K562 treated with DMSO at 1 percent for 12 hours (cell line): ENCODE data around the gene XXYLT1. TPM values are rescaled to one million over a fixed set of nuclear protein-coding genes. Genes with fewer than 3 reads are reported as not detected.

Experiments
- total RNA-seq: library from RNA; unstranded; fragments of 300-600 nt; gene quantifications from 2 replicates; pipeline ENCODE4 v1.2.3, GENCODE V29; 2022; ENCODE audit not compliant: insufficient read depth

Gene XXYLT1
- total RNA-seq = 16.0 and 32.8 TPM in 2 replicates

GRCh38 chr3:195270817-195271409, at the start of gene XXYLT1:
XXYLT1 (minus strand) TSS chr3:195271159; CDS start chr3:195271058, 101 bp downstream.

Other genes starting within 250 kb of the XXYLT1 start
- 7.4 and 31.7 TPM in 2 replicates for gene ACAP2, start 171.9 kb upstream of the XXYLT1 start, total RNA-seq